DND-41 (cell line): ENCODE results near the gene FAM171A1.

Experiments used
- EZH2 ChIP-seq: IDR thresholded peaks from 3 replicates; pipeline ENCODE4 v1.6.1; 2012; ENCODE audit warnings: borderline replicate concordance, low read depth, mild to moderate bottlenecking, moderate library complexity, low read length, inconsistent platforms; ENCODE audit not compliant: severe bottlenecking
- TF ChIP-seq, protein P1 (sequence below): IDR thresholded peaks from 2 replicates; pipeline ENCODE4 v1.5.1; 2012; ENCODE audit warnings: borderline replicate concordance, low read length, moderate library complexity, mild to moderate bottlenecking; ENCODE audit not compliant: poor library complexity, severe bottlenecking; ENCODE audit errors: extremely low read depth

DNA sequence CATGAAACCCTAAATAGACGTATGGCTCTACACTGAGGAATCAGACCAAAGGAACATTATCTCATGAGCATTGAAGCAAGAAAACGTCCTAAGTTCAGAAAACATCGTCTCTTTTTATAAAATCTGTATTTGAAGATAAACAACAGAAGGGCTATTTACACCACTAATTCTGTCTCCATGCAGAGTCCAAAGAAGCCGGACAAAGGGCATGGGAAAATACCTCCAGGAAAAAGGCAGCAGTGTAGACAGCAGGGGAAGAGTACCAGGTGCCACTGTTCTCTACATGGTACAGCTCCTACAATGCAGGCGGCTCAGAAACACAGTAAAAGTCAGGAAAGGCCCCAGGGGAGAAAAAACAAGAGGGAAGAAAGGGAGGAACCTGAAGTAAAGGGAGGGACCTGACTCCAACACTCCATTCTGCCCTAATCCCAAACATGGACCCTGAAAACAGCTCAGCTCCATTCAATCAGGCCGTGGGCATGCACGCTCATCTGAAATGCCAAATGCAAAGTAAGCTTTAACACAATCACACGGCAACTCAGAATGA lies 17.5 kb downstream of the FAM171A1 start:
- TF ChIP-seq, protein P1, sequence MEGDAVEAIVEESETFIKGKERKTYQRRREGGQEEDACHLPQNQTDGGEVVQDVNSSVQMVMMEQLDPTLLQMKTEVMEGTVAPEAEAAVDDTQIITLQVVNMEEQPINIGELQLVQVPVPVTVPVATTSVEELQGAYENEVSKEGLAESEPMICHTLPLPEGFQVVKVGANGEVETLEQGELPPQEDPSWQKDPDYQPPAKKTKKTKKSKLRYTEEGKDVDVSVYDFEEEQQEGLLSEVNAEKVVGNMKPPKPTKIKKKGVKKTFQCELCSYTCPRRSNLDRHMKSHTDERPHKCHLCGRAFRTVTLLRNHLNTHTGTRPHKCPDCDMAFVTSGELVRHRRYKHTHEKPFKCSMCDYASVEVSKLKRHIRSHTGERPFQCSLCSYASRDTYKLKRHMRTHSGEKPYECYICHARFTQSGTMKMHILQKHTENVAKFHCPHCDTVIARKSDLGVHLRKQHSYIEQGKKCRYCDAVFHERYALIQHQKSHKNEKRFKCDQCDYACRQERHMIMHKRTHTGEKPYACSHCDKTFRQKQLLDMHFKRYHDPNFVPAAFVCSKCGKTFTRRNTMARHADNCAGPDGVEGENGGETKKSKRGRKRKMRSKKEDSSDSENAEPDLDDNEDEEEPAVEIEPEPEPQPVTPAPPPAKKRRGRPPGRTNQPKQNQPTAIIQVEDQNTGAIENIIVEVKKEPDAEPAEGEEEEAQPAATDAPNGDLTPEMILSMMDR = no peak
- no peak for TF ChIP-seq EZH2
